Panc1 (cell line): ENCODE results near the gene SPECC1. TPM values are rescaled to one million over a fixed set of nuclear protein-coding genes. Genes with fewer than 3 reads are reported as not detected.

ENCODE experiments used
- ATAC-seq: fragments of 200-7000 bp; cut with Tn5 transposase; 2 replicates; pipeline ENCODE4 v1.9.1; 2020; ENCODE audit warnings: mild to moderate bottlenecking, moderate library complexity
- BruUV-seq: library from RNA; stranded (reverse); fragments of 400-500 nt; replicated peaks from 2 replicates; lab custom pipeline; 2021; lab: Mats Ljungman, UMichigan
- CTCF ChIA-PET: fragments of 300-600 bp; sonication (Branson Sonifier 250); formaldehyde crosslinking; loops from one replicate; lab custom pipeline; 2022; ENCODE audit warnings: antibody characterized with exemption; lab: Charles Lee
- POLR2A ChIA-PET: fragments of 300-600 bp; sonication (Branson Sonifier 250); formaldehyde crosslinking; loops from one replicate; lab custom pipeline; 2022; ENCODE audit warnings: antibody characterized with exemption; lab: Charles Lee
- DNase-seq: peaks from one replicate; pipeline ENCODE4 v3.0.0-alpha.2; 2010; ENCODE audit warnings: low read depth, low spot score
- H3K27ac ChIP-seq: 2 replicates; pipeline ENCODE4 v1.5.1; 2011; ENCODE audit warnings: mild to moderate bottlenecking, low read length, inconsistent platforms
- H3K27me3 ChIP-seq: fragments of 200-500 bp; sonication (Bioruptor generic); 2 replicates; pipeline ENCODE4 v1.6.0; 2014; ENCODE audit warnings: low read length, inconsistent platforms; ENCODE audit not compliant: control insufficient read depth, insufficient read depth
- H3K36me3 ChIP-seq: fragments of 200-500 bp; sonication (Bioruptor generic); 2 replicates; pipeline ENCODE4 v1.5.1; 2014; ENCODE audit warnings: inconsistent platforms, mild to moderate bottlenecking, low read length, moderate library complexity; ENCODE audit not compliant: control insufficient read depth, insufficient read depth
- H3K4me1 ChIP-seq: 2 replicates; pipeline ENCODE4 v1.5.1; 2011; ENCODE audit warnings: inconsistent platforms, mild to moderate bottlenecking, low read length, moderate library complexity; ENCODE audit not compliant: control insufficient read depth, insufficient read depth
- H3K4me3 ChIP-seq, 2 experiments: 2 replicates each; pipeline ENCODE4 v1.5.1; 2011 to 2012; ENCODE audit warnings: low read depth in 2 of 2, low read length in 2 of 2, mild to moderate bottlenecking in 2 of 2, inconsistent platforms in 1 of 2, moderate library complexity in 1 of 2
- H3K9me3 ChIP-seq: fragments of 200-500 bp; sonication (Bioruptor generic); 2 replicates; pipeline ENCODE4 v1.5.1; 2014; ENCODE audit warnings: low read depth, mild to moderate bottlenecking, inconsistent platforms, low read length, moderate library complexity; ENCODE audit not compliant: control insufficient read depth, insufficient read depth
- POLR2AphosphoS5 ChIP-seq: IDR thresholded peaks from 2 replicates; pipeline ENCODE4 v1.6.1; 2012; ENCODE audit warnings: mild to moderate bottlenecking, low read depth, low read length, moderate library complexity
- SIN3A ChIP-seq: IDR thresholded peaks from 2 replicates; pipeline ENCODE4 v1.6.1; 2012; ENCODE audit warnings: low read depth, mild to moderate bottlenecking, low read length, moderate library complexity, borderline replicate concordance; ENCODE audit not compliant: insufficient read depth
- TCF7L2 ChIP-seq: IDR thresholded peaks from 2 replicates; pipeline ENCODE4 v1.6.1; 2011; ENCODE audit warnings: mild to moderate bottlenecking, low read depth, low read length, inconsistent platforms
- in situ Hi-C: cut with HindIII; loops from 2 replicates; pipeline ENCODE4 v1.10.0; 2016; ENCODE audit warnings: low sequenced_read_pairs, low pct_unique_long_range_greater_than_20kb
- intact Hi-C: fragments of 100-400 bp; cut with micrococcal nuclease; formaldehyde crosslinking; loops from one replicate; pipeline ENCODE4 v1.10.0; 2022; ENCODE audit not compliant: unreplicated experiment
- total RNA-seq: library from RNA; stranded (reverse); gene quantifications from one replicate; pipeline ENCODE4 v1.2.1, GENCODE V29; 2021; ENCODE audit not compliant: unreplicated experiment
- TF ChIP-seq, protein P1 (sequence below): fragments of 450-650 bp; IDR thresholded peaks from 2 replicates; pipeline ENCODE4 v1.5.1; 2017; ENCODE audit warnings: mild to moderate bottlenecking
- TF ChIP-seq, protein P2 (sequence below), 2 experiments: IDR thresholded peaks; 2 replicates each; pipeline ENCODE4 v1.6.1; 2011 to 2012; ENCODE audit warnings: low read depth in 2 of 2, control low read depth in 1 of 2, low read length in 1 of 2, mild to moderate bottlenecking in 1 of 2, moderate library complexity in 1 of 2; ENCODE audit not compliant: insufficient read depth in 1 of 2

The SPECC1 gene
- total RNA-seq, 1 experiment from 2014 or later: 80.8 TPM

DNA sequence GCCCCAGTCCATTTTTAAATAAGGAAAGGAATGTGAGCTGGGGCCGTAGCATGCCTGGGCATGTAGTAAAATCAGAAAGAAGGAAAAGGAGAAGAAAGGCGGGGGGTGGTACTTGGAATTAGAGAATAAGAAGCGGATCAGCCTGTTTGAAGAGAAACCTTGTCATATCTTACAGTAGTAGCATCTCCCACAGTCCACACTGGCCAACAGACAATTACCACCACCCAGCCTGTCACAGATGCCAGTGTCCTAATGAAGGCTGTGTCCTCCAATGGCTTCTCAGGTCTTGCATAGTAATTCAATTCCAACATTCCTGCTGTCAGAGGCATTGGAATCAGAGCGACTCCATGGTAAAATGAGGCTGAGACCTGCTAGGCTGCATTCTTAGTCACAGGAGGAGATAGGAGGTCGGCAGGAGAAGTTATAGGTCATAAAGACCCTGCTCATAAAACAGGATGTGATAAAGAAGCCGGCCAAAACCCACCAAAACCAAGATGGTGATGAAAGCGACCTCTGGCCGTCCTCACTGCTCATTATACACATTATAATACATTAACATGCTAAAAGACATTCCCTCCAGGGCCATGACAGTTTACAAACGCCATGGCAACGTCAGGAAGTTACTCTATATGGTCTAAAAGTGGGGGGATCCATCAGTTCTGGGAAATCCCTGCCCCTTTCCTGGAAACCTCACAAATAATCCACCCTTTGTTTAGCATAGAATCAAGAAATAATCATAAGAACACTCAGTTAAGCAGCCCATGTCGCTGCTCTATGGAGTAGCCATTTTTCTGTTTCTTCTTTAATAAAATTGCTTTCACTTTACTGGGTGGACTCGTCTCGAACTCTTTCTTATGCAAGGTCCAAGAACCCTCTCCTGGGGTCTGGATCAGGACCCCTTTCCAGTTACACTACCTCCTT lies 22.0 kb upstream of the SPECC1 start:
- in situ Hi-C loops (no loop called here), intact Hi-C loops (no loop called here)
- TF ChIP-seq, protein P1, sequence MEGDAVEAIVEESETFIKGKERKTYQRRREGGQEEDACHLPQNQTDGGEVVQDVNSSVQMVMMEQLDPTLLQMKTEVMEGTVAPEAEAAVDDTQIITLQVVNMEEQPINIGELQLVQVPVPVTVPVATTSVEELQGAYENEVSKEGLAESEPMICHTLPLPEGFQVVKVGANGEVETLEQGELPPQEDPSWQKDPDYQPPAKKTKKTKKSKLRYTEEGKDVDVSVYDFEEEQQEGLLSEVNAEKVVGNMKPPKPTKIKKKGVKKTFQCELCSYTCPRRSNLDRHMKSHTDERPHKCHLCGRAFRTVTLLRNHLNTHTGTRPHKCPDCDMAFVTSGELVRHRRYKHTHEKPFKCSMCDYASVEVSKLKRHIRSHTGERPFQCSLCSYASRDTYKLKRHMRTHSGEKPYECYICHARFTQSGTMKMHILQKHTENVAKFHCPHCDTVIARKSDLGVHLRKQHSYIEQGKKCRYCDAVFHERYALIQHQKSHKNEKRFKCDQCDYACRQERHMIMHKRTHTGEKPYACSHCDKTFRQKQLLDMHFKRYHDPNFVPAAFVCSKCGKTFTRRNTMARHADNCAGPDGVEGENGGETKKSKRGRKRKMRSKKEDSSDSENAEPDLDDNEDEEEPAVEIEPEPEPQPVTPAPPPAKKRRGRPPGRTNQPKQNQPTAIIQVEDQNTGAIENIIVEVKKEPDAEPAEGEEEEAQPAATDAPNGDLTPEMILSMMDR: no peak
- TF ChIP-seq SIN3A (no peak), TCF7L2 (no peak), POLR2AphosphoS5 (no peak)
- TF ChIP-seq, protein P2, sequence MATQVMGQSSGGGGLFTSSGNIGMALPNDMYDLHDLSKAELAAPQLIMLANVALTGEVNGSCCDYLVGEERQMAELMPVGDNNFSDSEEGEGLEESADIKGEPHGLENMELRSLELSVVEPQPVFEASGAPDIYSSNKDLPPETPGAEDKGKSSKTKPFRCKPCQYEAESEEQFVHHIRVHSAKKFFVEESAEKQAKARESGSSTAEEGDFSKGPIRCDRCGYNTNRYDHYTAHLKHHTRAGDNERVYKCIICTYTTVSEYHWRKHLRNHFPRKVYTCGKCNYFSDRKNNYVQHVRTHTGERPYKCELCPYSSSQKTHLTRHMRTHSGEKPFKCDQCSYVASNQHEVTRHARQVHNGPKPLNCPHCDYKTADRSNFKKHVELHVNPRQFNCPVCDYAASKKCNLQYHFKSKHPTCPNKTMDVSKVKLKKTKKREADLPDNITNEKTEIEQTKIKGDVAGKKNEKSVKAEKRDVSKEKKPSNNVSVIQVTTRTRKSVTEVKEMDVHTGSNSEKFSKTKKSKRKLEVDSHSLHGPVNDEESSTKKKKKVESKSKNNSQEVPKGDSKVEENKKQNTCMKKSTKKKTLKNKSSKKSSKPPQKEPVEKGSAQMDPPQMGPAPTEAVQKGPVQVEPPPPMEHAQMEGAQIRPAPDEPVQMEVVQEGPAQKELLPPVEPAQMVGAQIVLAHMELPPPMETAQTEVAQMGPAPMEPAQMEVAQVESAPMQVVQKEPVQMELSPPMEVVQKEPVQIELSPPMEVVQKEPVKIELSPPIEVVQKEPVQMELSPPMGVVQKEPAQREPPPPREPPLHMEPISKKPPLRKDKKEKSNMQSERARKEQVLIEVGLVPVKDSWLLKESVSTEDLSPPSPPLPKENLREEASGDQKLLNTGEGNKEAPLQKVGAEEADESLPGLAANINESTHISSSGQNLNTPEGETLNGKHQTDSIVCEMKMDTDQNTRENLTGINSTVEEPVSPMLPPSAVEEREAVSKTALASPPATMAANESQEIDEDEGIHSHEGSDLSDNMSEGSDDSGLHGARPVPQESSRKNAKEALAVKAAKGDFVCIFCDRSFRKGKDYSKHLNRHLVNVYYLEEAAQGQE (IDR thresholded peaks at IDR 0.05; ENCODE audit: insufficient read depth in 1 of 2, low read depth in 2 of 2, low read length in 1 of 2): no peak
- Histone ChIP-seq H3K27me3 (no peaks in the 10 kb centered on the region), H3K27ac (no peak overlapping the region), H3K9me3 (no peaks in the 10 kb centered on the region), H3K4me1 (no peaks in the 10 kb centered on the region), H3K4me3 (no peak overlapping the region), H3K36me3 (no peaks in the 10 kb centered on the region)
- no TSS peak for BruUV-seq
- DNase-seq (no peak), ATAC-seq (no peak)
- CTCF ChIA-PET: no interaction called here
- POLR2A ChIA-PET: no interaction called here

- no peaks in the 10 kb centered on the region for H3K27me3 ChIP-seq
- intact Hi-C loops: no loop called here
- no peaks in the 10 kb centered on the region for H3K4me1 ChIP-seq
- H3K4me3 ChIP-seq: no peak overlapping the region
- in situ Hi-C loops: no loop called here
- ATAC-seq (no peak), DNase-seq (no peak)
- H3K36me3 ChIP-seq: no peaks in the 10 kb centered on the region
- H3K27ac ChIP-seq: no peak overlapping the region
- no TSS peak for BruUV-seq
- H3K9me3 ChIP-seq: no peaks in the 10 kb centered on the region
- ChIA-PET CTCF (no interaction called here), POLR2A (no interaction called here)
- no peak for TF ChIP-seq TCF7L2
- TF ChIP-seq POLR2AphosphoS5: no peak
- TF ChIP-seq, protein P1: no peak
- no peak for TF ChIP-seq SIN3A
- TF ChIP-seq, protein P2 (IDR thresholded peaks at IDR 0.05; ENCODE audit: insufficient read depth in 1 of 2, low read depth in 2 of 2, low read length in 1 of 2): no peak
These were observed 21.3 kb upstream of the SPECC1 start for GRCh38 chr17:19987897-19988296.
